ENCODE data around the gene COLGALT1. TPM values are rescaled to one million over a fixed set of nuclear protein-coding genes. Genes with fewer than 3 reads are reported as not detected.

The COLGALT1 gene
- total RNA-seq, 1 experiment from 2014 or later: 48.5 TPM

- no peak overlapping the region for H2AFZ ChIP-seq (ENCODE audit: low read length)
- H2BK5ac ChIP-seq (ENCODE audit: insufficient read length, low read length): no peak overlapping the region
- H2AK5ac ChIP-seq (ENCODE audit: insufficient read length, low read length): no peak overlapping the region
- no peaks in the 10 kb centered on the region for H3K23me2 ChIP-seq (ENCODE audit: insufficient read length, low read depth, low read length, poor library complexity, severe bottlenecking)
- Mint-ChIP-seq H3K4me3 (no peak overlapping the region), H3K27me3 (ENCODE audit: low read depth) (0 out of 2 replicates have a peak, but pooled peaks cover 2% of the 10 kb centered on the region), H3K4me1 (peaks cover 0 to 18% of the 10 kb centered on the region in 2 experiments; a peak in 2 of 4 replicates), H3K9me3 (no peaks in the 10 kb centered on the region; a peak in 1 of 5 replicates), H3K27ac (no peak overlapping the region), H3K36me3 (ENCODE audit: insufficient read depth in 1 of 3, low read depth in 3 of 3) (peaks cover 19 to 48% (median 45%) of the 10 kb centered on the region in 3 experiments)
- no peaks in the 10 kb centered on the region for H3K79me2 ChIP-seq (ENCODE audit: insufficient read depth, low read length)
- no peaks in the 10 kb centered on the region for H3K79me1 ChIP-seq (ENCODE audit: insufficient read depth, low read depth, low read length, poor library complexity, severe bottlenecking)
- TF ChIP-seq CTCF (conservative IDR thresholded peaks at IDR 0.05): no peak
- no peak overlapping the region for H4K91ac ChIP-seq (ENCODE audit: insufficient read length, low read depth, low read length)
- H3K18ac ChIP-seq (ENCODE audit: insufficient read length, low read depth, low read length): no peak overlapping the region
- no peak overlapping the region for H2BK12ac ChIP-seq (ENCODE audit: insufficient read length, low read depth, low read length)
- H4K5ac ChIP-seq (ENCODE audit: insufficient read length, low read depth, low read length): no peak overlapping the region
- no peak overlapping the region for H3K14ac ChIP-seq (ENCODE audit: insufficient read depth, low read length)
- no peak overlapping the region for H2BK120ac ChIP-seq (ENCODE audit: low read depth, low read length, poor library complexity, severe bottlenecking)
- no peaks in the 10 kb centered on the region for H3K4me1 ChIP-seq (ENCODE audit: insufficient read depth, low read length)
- H3K23ac ChIP-seq (ENCODE audit: insufficient read length, low read depth, low read length): no peak overlapping the region
- no peaks in the 10 kb centered on the region for H3K9me3 ChIP-seq (ENCODE audit: control insufficient read depth, low read depth, low read length)
- H2BK15ac ChIP-seq (ENCODE audit: low read depth, low read length): no peak overlapping the region
- no peak overlapping the region for H3K56ac ChIP-seq (ENCODE audit: insufficient read length, low read depth, low read length)
- H4K8ac ChIP-seq (replicated peaks; ENCODE audit: insufficient read length, low read depth, low read length): no peak overlapping the region
- H3K4me2 ChIP-seq (ENCODE audit: insufficient read depth, insufficient read length, low read length): no peak overlapping the region
- H4K20me1 ChIP-seq (ENCODE audit: control insufficient read depth, insufficient read depth, insufficient read length): peaks cover 2% of the 10 kb centered on the region
- no peak overlapping the region for H3K9ac ChIP-seq (ENCODE audit: extremely low read depth, insufficient read length, low read length)
- DNase-seq: no peak
- no peak overlapping the region for H3K27ac ChIP-seq (ENCODE audit: insufficient read length, low read depth, low read length)
- no CpG with 5 or more reads among the region's 1 CpG for WGBS (ENCODE audit: extremely low coverage, insufficient read length, low lambda C conversion rate)
- H3K27me3 ChIP-seq (ENCODE audit: insufficient read depth, low read length): no peaks in the 10 kb centered on the region
- no peak overlapping the region for H2BK20ac ChIP-seq (ENCODE audit: low read depth, low read length, poor library complexity, severe bottlenecking)
- H3K4ac ChIP-seq (ENCODE audit: low read depth, low read length): no peak overlapping the region
- H3T11ph ChIP-seq (ENCODE audit: low read length): no peak overlapping the region
These were observed 65.2 kb downstream of the COLGALT1 start for GRCh38 chr19:17620696-17621095.
